HG02943 (cell line): ENCODE results near the gene CCSER2.
"Not testable (repeated sequence)": the region's sequence is repeated elsewhere in the genome, so short reads cannot be mapped to it uniquely, and the experiment has no call there.

Experiments used
- ATAC-seq: cut with Tn5 transposase; IDR thresholded peaks from one replicate; pipeline ENCODE4 v1.9.1; 2021; ENCODE audit warnings: mild to moderate bottlenecking, low read depth, moderate library complexity; ENCODE audit not compliant: unreplicated experiment

The CCSER2 gene

GRCh38 chr10:84428711-84429110, 100.3 kb downstream of the CCSER2 start:
- no peak for ATAC-seq

- peak; percentile 97 for ATAC-seq
These were observed 101.6 kb downstream of the CCSER2 start for GRCh38 chr10:84429926-84430520.

DNA sequence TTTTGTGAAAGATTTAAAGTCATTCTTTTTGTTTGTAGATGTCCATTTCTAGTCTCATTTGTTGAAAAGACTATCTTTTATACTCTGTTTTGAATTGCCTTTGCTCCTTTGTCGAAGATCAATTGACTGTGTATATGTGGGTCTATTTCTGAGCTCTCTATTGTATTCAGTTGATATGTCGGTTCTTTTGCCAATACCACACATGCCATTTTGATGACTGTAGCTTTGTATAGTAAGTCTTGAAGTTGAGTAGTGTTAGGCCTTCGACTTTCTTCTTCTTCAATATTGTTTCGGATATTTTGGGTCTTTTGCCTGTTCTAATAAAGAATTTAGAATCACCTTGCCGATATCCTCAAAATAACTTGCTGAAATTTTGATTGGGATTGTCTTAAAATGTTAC, 104.5 kb downstream of the CCSER2 start:
- ATAC-seq, result no peak

- ATAC-seq, result no peak
These were observed 112.4 kb downstream of the CCSER2 start for GRCh38 chr10:84440781-84441180.

DNA sequence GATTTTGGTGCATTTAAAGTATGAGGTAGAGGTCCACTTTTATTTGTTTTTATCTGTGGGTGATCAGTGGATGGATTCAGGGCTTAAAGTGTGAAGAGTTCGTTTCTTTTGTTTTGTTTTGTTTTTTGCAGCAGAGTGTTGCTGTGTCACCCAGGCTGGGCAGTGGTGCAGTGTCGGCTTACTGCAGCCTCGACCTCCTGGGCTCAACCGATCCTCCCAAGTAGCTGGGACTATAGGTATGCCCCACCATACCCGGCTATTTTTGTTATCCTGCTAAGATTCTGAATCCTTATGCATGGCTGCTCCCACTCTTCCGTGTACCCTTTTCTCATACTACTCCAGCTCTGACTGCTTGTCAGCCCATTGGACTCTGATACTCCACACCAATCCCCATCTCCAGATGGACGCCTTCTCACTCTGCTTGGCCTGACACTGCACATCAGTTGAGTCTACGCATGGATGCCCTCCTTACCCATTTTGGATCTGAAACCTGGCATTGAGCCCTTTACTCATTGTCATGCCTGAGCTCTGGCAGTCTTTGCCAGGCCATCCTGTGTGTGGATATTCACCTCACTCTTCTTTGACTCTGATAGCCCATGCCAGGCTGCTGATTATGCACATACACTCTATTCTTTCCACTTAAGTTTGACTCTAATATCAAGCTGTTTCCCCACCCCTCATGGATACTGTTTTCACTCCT, 119.5 kb downstream of the CCSER2 start:
- no peak for ATAC-seq

- ATAC-seq, result not testable (repeated sequence)
These were observed 121.0 kb downstream of the CCSER2 start for GRCh38 chr10:84449351-84449750.

GRCh38 chr10:84452003-84452402, 123.6 kb downstream of the CCSER2 start:
- ATAC-seq, result no peak

- ATAC-seq, result no peak
These were observed 124.9 kb downstream of the CCSER2 start for GRCh38 chr10:84453303-84453702.

- no peak for ATAC-seq
These were observed 127.7 kb downstream of the CCSER2 start for GRCh38 chr10:84456126-84456525.

GRCh38 chr10:84460520-84460919, 132.1 kb downstream of the CCSER2 start:
- ATAC-seq, result no peak

GRCh38 chr10:84469470-84469869, 141.1 kb downstream of the CCSER2 start:
- ATAC-seq, result no peak

GRCh38 chr10:84473136-84473535, 144.7 kb downstream of the CCSER2 start:
- no peak for ATAC-seq

- no peak for ATAC-seq
These were observed 149.2 kb downstream of the CCSER2 start for GRCh38 chr10:84477398-84478128.

- no peak for ATAC-seq
These were observed 149.8 kb downstream of the CCSER2 start for GRCh38 chr10:84478151-84478550.

DNA sequence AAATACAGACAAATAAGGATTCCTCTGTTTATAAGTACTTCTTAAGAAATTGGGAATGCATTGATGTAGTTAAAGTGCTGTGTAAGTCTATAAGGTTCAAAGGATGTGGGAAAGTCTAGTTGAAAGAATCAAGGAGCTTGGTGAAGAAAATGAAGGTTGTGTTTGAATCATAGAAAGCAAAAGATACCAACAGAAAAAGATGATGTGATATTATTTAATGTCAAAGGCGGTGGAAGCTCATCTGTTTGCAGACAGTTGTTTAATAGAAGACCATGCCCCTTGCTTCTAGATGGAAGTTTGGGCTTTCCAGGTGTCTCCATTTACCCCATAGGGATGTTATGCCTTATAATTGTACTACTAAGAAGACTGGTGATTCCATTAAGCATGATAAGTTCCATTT, 150.3 kb downstream of the CCSER2 start:
- no peak for ATAC-seq

DNA sequence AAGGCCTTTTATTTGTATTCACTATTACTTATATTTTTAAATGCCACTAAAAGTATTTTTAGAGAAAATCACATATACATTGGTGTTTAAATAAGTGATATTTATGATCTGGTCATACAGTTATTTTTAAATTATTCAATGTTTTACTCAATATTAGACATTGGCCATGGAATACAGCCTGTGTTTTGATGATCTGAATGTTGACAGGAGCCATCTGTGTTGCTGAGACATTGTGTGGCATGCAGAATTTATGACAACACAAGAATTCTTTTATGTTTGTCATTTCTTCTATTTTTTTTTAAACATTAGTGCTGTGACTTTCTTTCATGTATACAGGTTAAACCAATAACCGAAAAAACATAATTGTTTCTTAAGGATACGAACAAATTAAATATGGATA, 156.2 kb downstream of the CCSER2 start:
- ATAC-seq, result no peak

DNA sequence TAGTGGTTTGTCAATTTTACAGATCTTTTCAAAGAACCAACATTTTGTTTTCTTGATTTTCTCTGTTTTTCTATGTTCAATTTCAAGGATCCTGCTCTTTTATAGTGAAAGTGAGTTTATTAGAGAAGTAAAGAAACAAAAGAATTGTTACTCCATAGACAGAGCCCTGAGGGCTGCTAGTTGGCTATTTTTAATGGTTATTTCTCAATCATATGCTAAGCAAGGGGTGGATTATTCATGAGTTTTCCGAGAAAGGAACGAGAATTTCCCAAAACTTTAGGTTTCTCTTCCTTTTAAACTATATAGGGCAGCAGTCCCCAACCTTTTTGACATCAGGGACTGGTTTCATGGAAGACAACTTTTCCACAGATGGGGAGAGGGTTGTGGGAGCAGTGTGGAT, 165.0 kb downstream of the CCSER2 start:
- no peak for ATAC-seq

DNA sequence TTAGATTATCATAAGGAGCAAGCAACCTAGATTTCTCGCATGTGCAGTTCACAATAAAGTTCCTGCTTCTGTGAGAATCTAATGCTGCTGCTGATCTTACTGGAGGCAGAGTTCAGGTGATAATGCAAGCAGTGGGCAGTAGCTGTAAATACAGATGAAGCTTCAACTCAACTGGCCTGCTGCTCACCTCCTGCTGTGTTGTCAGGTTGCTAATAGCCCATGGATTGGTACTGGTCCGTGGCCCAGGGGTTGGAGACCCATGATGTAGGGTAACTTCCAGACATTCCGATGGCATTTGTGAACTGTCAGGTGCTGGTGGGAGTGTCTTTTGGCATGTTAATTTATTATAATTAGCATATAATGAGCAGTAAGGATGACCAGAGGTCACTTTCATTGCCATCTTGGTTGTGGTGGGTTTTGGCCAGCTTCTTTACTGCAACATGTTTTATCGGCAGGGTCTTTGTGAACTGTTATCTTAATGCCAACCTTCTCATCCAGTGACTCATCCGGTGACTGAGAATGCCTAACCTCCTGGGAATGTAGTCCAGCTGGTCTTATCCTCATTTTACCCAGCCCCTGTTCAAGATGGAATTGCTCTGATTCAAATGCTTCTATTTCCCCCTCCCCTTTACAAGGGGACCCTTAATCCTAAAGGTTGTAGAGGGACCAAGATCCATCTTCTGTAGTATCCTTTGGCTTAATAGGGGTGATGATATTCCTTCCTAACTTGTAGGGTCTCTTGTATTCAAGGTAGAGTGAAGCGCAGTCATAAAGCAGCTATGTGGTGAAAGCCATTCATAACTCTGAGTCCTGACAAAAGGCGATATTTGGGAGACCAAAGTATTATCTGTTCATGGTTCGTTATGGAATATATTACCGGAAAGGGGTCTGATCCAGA, 165.8 kb downstream of the CCSER2 start:
- no peak for ATAC-seq

- no peak for ATAC-seq
These were observed 166.4 kb downstream of the CCSER2 start for GRCh38 chr10:84494849-84495180.

DNA sequence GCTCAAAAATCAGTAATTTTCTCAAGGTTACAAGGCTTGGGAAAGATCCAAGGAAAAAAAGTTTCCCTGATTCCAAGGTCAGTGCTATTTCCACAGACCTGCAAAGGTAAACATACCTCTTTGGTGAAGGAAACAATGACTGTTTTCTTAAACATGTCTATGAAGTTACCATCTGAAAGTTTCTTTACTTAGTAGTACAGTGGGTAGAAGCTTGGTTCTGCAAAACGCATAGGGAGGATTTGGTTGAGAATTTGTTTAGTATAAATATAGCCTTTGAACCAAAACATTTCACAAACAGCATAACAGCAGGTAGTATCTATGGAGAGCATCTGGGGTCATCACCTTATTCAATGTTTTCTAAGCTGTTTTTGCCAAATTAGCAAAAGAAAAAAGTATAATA, 169.6 kb downstream of the CCSER2 start:
- ATAC-seq, result no peak

DNA sequence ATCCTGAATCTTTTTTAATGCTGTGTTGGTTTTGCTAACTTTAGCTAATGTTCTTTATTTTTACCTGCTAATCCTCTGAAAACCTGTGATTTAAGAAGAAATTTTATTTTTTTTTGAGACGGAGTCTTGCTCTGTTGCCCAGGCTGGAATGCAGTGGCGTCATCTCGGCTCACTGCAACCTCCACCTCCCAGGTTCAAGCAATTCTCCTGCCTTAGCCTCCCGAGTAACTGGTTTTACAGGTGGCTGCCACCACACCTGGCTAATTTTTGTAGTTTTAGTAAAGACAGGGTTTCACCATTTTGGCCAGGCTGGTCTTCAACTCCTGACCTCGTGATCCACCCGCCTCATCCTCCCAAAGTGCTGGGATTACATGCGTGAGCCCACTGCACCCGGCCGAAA, 170.7 kb downstream of the CCSER2 start:
- not testable (repeated sequence) for ATAC-seq
